HG03575 (cell line): ENCODE measurements around the gene GPATCH4.

Experiments used
- ATAC-seq: cut with Tn5 transposase; IDR thresholded peaks from one replicate; pipeline ENCODE4 v1.9.1; 2021; ENCODE audit not compliant: unreplicated experiment, insufficient number of reproducible peaks, low FRiP score; ENCODE audit errors: extremely low read depth

The GPATCH4 gene

GRCh38 chr1:156583821-156584622 is 17.3 kb downstream of the GPATCH4 start:
- ATAC-seq, result no peak

DNA sequence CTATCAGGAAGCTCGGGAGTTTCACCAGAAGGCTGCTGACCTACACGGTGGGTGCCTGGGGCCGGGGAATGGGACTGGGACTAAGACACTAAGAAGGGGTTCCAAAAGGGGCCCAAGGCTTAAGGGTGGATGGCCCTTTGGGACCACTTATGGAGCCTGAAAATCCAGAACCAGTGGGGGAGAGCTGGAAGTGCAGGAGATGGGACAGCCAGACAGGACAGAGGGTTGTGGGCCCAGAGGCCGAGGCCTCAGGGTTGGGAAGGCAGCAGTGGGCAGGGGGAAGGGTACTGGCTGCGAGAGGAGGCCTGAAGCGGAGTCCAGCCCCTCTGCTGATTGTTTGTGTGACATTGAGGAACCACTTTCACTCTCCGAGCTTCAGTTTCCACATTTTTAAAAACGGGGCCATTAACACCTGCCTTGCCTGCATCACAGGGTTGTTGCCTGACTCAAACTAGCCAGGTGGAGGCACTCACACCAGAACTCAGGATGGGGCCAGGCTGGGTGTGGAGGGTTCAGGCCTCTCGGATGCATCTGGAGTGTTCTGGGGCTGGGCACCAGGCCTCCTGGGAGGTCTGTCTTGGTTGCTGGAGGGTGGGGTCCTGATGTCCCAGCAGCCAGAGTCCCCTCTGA is 18.8 kb downstream of the GPATCH4 start:
- no peak for ATAC-seq

DNA sequence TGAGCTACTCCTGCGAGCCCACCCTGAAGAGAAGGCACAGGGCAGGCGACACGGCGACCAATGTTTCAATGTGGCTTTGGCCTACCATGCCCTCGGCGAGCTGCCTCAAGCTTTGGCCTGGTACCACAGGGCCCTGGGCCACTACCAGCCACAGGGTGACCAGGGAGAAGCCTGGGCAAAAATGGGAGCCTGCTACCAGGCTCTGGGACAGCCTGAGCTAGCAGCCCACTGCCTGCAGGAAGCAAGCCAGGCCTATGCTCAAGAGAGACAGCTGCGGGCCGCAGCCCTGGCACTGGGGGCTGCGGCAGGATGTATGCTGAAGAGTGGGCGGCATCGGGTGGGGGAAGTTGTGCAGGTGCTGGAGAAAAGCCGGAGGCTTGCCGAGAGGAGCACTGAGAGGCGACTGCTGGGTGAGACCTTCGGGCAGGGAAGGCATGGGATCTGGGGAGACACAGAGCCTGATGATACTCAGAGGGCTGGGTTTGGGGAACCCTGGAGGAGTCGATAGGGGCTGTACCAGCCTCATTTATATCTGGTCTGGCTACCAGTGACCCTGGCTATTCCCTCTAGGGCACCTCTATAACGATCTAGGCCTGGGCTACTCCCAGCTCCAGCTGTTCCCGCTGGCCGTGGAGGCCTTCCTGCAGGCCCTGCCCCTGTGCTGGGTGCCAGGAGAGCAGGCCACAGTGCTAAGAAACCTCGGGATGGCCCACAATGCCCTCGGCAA is 19.5 kb downstream of the GPATCH4 start:
- no peak for ATAC-seq

DNA sequence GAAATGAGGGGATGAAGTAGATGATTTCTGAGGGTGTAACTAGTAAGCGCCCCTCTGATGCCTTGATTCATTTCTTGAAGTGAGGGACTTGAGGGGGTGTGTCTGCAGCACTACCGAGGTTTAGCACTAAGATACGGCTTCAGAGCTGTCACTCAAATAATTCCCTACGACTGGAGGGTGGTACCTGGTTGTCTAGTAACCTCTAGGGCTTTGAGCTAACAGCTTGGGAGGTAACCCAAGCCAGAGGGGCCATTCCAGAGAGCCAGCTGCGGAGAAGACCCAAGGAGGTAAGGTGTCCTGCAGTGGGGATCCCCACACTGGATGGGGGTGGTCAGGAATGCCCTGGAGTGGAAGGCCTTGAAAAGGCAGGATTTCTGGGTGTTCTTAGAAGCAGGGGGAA is 21.8 kb downstream of the GPATCH4 start, which contains the start of gene TTC24:
Gene TTC24 (plus strand): TSS at position 252 of the 400 bp plus-strand sequence. CDS start 1,642 bp downstream, outside the sequence.
- no peak for ATAC-seq

DNA sequence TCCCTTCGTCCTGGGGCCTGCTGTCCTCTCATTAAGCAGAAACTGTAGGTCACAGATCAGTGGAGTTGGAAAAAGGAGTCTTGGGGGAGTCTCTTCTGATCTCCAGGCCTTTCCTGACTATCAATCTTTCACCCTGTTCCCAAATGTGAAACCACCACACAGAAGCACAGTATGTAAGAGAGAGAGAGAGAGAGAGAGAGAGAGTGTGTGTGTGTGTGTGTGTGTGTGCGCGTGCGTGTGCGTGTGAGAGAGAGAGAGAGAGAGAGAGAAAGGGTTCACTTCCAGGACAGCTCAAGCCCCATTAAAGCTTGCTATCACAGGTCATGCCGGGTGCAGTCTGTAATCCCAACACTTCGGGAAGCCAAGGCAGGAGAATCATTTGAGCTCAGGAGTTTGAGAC is 23.2 kb downstream of the GPATCH4 start:
- ATAC-seq, result no peak

- no peak for ATAC-seq
Observed at GRCh38 chr1:156577550-156577949, 23.7 kb downstream of the GPATCH4 start.

DNA sequence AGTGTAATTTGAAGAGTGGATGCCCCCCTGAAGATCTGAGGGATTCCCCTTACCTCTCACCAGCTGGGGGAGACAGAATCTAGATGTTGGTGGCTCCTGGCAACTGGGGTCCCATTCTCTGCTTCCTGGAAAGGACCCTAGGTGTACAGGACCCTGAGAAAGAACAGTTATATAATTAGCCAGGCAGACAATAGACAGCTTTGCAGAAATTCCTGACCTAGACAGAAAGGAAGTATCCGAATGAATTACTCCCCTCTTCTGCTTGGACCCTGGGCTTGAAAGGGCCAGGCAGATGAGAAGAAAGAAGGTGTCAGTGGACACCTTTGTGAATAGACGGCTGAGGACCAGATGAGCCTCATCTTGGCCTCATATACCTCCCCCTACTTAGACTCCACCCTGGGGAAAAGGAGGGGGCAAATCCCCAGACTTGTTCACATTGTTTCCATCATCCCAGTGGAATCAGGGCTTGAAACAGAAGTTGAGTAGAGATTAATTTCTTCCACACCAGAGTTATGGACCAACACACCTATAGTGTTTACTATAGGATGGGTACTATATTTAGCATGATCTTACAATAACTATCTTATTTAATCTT is 27.1 kb downstream of the GPATCH4 start:
- ATAC-seq, result no peak

DNA sequence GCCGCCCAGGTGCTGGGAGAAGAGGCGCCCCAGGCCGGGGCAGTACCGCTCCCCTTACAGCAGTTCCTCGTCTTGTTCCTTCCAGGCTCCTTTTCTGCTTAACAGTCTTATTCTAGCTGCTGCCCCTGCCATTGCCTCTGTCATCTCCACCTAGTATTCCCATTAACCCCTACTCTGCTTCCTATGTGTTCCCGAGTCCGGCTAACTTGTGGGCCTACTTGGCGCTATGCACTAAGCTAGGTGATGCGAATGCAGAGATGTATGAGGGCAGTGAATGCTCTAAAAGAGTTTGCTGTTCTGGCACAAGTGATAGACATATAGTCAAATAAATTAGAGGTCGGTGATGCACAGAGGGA is 28.6 kb downstream of the GPATCH4 start:
- ATAC-seq, result no peak

DNA sequence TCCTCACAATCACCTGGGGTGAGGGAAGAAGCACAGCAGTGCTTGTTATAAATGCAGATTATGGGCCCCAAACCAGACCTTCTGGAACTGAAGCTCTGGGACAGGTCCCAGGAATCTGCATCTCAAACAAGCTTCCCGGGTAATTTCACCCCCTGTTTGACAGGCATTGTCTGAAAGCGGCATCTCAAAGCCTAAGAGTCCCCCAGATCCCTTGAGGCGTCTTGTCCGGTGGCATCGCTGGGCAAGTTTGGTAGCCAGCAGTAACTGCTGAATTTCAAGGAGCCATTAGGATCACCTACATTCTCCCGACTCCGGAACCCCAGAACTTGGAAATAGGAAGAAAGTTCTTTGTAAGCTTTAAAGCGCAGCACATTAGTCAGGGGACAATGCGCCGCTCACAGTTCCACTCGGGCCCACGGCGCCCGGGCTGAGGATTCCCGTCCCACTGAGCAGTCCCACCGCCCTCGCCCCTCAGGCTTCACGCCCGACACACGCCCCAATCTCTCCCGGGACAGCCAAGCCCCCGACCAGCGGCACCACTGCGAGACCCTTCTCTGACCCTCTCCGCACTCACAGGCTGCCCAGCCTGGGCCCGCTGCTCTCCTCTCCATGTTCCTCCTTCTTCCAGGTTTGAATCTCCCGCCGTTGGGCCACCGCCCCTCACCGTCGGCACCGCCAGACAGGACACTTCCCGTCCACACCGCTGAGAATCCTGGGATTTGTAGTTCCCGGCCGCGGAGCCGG is 29.2 kb downstream of the GPATCH4 start, which contains the start of gene IQGAP3:
Gene IQGAP3 (minus strand): TSS at position 647 of the 744 bp plus-strand sequence. CDS start 36 bp downstream, at position 611.
- no peak for ATAC-seq

DNA sequence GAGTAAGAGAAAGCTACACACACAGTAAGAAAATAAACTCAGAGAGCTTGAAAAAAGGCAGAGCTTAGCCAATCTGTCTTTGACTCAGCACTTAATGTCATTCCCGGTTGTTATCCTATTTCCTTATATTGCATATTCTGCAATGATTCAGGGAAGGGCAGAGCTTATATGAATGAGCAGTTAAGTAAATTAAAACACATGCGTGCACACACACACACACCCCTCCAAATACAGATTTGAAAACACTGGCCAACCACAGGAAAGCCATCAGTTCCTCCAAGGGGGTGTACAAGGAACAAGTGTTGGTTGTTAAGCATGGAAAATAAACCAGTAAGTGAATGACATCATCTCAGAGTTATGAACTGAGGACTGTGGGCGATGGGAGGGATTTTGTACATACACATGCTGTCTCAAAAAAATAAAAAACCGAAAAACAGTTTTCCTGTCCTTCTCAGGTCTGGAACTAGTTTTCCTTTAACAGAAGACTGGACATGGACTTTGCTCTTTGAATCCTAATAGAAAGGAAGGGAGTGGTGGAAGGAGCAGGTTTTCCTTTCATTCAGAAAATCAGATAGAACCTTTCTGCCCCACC is 29.9 kb downstream of the GPATCH4 start:
- ATAC-seq, result no peak

GRCh38 chr1:156566436-156566835 is 34.8 kb downstream of the GPATCH4 start:
- no peak for ATAC-seq

GRCh38 chr1:156565519-156565918 is 35.8 kb downstream of the GPATCH4 start:
- ATAC-seq, result no peak

DNA sequence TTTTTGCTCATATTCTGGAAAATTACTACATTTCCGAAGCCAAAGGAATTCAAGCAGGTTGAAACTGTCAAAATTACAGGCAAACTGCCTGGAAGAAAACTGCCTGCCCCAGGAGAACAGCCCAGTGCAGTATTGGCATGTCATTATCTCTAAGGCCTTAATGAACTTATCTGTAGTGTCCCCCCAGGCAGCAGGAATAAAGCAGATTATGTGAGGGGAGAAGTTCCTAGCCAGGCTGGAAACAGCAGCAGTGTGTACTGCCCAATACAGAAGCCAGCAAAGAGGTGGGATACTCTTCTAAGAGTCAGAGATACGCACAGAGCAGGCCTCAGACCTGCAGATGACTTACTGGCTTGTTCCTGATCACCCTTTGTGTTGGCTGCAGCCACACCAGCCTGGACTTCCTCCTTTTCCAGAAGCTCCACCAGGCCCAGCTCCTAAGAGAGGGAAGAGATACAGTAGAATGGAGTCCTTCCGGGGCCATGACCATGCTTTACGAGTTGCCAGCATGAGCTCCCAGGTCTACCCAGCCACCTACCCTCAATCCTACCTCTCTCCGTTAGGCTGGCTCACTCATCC is 40.6 kb downstream of the GPATCH4 start:
- ATAC-seq, result no peak

DNA sequence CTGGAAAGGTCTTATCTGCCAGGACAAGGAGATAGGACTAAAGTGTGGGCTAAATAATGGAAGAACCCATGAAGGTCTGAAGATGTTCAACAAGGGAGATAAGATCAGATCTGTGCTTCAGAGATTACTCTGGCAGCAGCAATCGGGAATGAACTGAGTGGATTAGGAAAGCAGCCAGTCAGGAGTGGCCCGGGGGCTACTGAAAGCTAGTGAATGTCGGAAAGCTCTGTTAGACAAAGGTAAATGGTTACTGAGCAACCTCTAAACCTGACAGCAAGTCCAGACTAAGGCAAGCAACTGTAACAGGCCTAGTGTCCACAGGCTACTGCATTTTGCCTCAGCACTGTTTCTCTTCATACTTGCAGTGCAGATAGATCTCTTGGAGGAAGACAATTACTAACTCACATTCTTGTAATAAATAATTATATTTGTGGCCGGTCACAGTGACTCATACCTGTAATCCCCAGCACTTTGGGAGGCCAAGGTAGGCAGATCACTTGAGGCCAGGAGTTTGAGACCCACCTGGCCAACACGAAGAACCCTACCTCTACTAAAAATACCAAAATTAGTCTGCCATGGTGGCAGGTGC is 41.4 kb downstream of the GPATCH4 start:
- no peak for ATAC-seq

- no peak for ATAC-seq
Observed at GRCh38 chr1:156559086-156559796, 42.0 kb downstream of the GPATCH4 start.

DNA sequence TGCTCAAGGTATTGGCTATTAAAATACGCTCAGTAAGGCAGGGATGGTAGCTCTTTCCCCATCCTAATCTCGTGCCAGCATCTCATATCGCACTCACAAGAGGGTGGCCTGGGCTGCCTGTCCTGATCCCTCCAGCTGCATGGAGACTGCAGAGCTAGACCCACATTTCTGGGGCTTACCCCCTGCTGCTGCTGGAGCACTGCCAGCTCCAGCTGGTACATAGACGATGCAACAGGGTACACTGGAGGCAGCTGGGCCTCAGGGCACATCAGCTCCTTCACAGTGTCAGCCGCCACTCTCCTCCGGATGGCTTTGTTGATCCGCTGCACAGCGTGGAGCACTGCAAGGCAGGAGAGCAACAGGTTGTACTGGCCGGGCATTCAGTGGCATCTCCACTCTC is 44.9 kb downstream of the GPATCH4 start:
- no peak for ATAC-seq

GRCh38 chr1:156555715-156556114 is 45.6 kb downstream of the GPATCH4 start:
- ATAC-seq, result no peak
